ENCODE measurements around the gene COPE.

DNA sequence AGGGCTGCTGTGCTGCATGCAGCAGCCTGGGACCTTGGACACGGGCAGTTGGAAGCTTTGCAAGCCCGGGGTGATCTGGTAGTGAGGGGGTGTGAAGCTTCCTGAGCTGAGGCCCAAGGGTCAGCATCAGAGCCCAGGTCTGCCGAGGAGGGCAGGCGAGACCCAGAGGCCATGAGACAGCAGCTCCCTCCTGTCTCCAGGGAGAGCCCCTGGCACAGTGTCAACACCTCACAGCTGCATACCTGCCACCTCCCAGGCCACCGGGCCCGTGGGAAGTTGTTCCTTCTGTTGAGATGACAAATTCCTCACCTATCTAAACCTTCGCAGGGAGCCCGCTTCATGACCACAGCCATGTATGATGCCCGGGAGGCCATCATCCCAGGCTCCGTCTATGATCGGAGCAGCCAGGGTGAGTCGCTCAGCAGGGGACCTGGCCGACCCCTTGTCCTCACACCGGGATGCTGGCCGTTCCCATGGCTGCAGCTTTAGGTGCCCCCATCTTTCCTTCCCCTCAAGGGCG, 55.3 kb downstream of the COPE start:
- TF ChIP-seq, protein P1, sequence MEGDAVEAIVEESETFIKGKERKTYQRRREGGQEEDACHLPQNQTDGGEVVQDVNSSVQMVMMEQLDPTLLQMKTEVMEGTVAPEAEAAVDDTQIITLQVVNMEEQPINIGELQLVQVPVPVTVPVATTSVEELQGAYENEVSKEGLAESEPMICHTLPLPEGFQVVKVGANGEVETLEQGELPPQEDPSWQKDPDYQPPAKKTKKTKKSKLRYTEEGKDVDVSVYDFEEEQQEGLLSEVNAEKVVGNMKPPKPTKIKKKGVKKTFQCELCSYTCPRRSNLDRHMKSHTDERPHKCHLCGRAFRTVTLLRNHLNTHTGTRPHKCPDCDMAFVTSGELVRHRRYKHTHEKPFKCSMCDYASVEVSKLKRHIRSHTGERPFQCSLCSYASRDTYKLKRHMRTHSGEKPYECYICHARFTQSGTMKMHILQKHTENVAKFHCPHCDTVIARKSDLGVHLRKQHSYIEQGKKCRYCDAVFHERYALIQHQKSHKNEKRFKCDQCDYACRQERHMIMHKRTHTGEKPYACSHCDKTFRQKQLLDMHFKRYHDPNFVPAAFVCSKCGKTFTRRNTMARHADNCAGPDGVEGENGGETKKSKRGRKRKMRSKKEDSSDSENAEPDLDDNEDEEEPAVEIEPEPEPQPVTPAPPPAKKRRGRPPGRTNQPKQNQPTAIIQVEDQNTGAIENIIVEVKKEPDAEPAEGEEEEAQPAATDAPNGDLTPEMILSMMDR (IDR thresholded peaks at IDR 0.05), result no peak
- no peak for TF ChIP-seq POLR2A (IDR thresholded peaks at IDR 0.05)

Data from lower leg skin (tissue), 3 donors.